GM18867 (cell line): ENCODE data around the gene BHMT2.

Source experiments
- ATAC-seq: cut with Tn5 transposase; IDR thresholded peaks from one replicate; pipeline ENCODE4 v1.9.1; 2021; ENCODE audit warnings: mild to moderate bottlenecking, moderate library complexity; ENCODE audit not compliant: unreplicated experiment

The BHMT2 gene

DNA sequence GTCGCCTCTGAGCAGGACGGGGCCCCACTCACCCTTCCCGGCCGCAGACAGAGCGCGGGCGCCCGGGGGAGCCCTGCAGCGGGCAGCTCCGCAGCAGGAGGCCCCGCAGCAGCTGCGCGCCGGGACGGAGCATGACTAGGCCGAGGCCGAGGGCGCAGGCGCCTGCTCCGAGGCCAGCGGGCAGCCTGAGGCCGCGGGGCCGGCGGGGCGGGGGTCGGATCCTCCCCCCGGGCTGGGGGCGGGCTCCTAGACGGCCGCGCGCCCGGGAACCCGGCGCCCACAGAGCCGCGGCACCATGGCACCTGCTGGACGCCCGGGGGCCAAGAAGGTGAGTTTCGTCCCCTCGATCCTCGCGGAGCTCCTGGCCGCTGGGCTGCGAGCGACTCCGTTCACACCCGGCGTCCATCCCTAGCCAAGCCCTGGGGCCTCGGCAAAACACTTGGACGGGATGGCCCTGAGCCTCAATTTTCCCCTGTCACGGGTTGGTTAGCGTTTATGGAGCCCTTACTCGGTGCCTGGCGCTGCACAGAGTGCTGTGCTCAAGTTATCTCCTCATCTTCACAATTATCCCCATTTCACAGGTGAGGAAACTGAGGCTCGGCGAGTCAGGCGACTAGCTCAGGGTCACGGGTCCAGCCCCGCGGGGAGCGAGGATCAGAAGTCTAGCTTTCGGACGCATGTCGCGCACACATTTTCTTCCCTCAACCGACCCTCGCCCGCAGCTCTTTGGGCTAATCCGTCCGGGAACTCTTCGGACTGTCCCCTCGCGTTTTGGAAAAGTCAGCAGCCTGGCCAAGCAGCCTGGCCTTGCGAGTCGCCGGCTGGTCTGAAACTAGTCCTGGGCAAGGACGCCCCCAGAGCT, at the start of gene BHMT2, which contains the start of gene DMGDH:
TSS of gene BHMT2 (plus strand) at position 280 of the 862 bp plus-strand sequence. CDS start at position 296, 16 bp downstream.
TSS of gene DMGDH (minus strand) at position 187 of the 862 bp plus-strand sequence. CDS start at position 133, 54 bp downstream.
- ATAC-seq = no peak

DNA sequence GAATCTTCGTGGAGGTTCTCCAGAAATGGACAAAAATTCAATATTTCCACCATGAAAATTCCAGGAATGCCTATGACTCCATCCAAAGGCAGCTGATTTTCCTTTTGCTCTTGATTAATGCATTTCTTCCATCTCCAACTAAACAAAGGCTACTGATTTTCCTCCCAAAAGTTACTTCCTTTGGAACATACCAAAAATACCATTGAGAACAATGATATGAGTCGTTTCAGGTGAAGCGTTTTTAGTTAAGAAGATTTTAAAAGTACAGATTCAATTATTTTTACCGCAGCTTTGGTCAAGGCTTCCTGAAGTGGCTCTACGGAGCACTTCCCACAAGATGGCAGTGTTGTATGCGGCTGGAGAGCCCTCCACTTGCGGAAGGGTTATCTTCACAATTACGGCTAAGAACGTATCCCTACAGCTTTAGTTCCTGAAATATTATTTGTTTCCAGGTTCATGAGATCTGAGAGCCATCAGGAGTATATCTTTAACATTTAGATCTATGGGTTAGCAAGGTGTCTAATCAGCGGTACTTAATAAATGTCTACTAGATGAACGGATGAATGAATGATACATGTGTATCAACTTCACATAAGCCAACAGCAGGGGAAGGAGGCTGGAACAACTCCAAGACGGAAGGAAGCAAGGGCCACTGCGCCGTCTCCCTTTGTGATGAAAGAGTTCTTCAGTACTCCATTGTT, 48.6 kb upstream of the BHMT2 start:
- ATAC-seq = peak; percentile 53

GRCh38 chr5:79021753-79022152, 47.8 kb upstream of the BHMT2 start:
- no peak for ATAC-seq

DNA sequence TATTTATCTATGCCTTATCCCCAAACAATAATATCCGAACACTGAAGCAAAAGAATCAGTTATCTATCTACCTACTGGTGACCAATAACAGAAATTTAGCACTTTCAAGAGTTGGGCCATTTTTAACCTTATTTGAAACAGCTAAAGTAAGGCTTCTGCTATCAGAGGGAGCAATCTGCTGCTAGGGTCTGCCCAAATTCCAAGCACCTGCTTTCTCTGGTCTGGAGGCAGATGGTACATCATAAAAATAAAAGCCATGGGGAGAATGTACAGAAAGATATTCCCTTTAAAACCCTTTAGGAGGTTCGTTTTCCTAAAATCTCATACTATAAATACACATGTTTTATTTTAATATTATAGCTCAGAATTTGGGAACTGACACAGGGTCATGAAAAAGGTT, 46.8 kb upstream of the BHMT2 start:
- ATAC-seq = no peak

DNA sequence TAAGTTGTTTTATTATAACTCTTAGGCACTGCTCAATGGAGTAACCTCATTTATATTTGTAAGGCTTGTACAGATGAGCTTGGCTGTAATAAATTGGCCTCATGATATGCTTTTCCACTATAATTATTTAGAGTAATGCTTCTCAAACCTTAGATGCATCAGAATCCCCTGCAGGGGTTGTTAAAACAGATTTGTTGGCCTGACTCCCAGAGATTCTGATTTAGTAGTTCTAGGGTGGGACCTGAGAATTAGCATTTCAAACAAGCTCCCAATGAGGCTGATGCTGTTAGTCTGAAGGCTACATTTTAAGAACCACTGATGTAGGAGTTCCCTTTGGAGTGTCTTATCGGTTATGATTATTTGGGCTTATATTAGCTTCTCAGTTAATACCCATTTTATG, 46.2 kb upstream of the BHMT2 start:
- no peak for ATAC-seq

DNA sequence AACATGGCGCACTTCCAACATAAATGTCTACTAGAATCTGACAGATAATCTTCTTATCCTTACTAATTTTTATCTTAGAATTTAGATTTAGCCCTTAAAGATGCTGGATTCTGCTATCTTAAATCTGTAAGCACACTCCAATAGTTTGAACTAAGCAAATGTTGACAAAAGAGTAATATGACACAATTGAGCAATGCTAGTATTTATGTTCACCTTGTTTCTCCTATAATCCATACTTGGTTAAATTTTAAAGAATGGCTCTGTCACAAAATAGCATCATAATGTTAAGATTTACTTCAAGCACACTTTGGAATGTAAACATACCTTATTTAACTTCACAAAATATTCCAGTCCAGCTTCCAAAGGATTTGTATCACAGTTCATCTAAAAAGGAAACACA, 45.6 kb upstream of the BHMT2 start:
- ATAC-seq = no peak

DNA sequence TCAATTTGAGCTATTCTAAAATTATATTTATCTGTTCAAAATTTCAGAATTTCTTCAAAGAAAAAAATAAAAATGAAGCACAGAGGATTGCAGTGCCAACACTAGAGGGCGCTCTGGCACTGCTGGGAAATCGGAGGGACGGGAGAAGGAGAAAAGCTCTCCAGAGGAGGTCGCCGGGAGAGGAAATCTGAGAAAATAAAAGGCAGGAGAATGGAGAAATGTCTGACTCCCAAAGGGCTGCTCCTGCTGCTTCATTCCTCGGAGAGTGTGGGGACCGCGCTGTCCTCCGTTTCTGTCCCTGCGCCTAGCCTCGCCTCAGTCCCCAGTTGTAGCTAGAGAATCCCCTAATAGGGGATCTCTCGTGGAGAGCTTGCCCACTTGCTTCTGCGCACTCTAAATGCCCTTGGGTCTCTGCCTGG, 44.5 kb upstream of the BHMT2 start:
- ATAC-seq = no peak

DNA sequence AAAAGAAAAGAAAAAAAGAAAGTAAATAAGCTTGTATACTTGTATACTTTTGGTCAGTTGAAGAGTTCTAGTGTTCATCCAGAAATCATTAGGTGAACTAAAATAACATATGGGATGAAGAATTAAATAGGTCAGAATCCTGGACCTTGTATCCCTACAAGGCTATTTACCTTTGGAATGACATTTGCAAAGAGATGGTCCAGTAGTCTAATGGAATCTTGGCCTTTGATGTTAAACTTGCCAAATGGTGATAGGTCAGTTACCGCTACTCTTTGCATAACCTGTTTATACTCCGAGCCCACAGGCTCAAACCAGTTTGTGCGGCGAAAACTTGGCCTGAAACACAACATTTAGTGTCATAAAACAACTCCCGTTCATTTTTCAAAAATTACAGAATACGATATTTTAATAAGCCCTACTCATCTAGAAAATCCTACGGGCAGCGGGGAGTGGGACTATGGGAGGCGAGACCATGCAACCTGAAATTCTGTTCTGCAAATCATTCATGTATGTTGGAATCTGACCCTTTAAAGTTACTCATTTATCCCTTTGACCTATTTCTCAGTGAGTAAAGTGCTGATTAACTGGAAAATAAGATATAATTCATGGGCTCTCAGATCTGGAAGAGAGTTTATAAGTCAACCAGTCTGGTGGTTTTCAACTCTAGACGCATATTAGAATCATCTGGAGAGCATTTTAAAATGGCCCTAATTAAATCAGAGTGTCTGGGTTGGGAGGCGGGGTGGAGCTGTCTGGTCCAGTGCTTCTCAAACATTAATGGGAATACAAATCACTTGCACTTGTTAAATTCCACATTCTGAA, 38.7 kb upstream of the BHMT2 start:
- ATAC-seq = no peak

- ATAC-seq = no peak
These were observed 38.1 kb upstream of the BHMT2 start for GRCh38 chr5:79031485-79031867.

GRCh38 chr5:79032031-79032695, 37.4 kb upstream of the BHMT2 start:
- no peak for ATAC-seq

DNA sequence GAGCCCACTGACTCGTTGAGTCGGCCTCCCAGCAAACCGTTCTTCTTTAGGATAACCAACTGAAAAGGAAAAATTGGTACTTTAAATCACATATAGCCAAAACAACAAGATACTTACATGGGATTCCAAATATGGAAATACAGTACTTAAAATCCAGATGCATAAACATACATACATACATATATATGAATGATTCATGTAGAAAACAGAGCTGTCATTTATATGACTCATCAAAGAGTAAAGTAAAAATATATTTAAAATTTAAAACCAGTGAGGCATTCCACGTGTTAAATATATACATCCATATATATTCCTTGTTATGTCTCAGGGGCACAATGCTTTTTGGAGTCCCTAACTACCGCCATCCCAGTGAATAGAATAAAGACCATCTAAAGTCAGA, 36.8 kb upstream of the BHMT2 start:
- ATAC-seq = no peak

GRCh38 chr5:79035237-79035636, 34.3 kb upstream of the BHMT2 start:
- no peak for ATAC-seq

DNA sequence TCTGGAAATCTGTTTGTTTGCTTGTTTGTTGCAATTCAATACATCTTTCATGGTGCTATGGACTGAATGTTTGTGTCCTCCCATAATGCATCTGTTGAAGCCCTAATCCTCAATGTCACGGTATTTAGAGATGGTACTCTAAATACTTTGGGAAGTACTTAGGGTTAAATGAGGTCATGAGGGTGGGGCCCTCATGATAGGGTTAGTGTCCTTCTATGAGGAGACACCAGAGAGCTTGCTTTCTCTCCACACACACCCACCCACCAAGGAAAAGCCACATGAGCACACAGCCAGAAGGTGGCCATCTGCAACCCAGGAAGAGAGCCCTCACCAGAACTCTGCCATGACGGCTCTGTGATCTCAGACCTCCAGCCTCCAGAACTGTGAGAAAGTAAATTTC, 32.8 kb upstream of the BHMT2 start:
- no peak for ATAC-seq

DNA sequence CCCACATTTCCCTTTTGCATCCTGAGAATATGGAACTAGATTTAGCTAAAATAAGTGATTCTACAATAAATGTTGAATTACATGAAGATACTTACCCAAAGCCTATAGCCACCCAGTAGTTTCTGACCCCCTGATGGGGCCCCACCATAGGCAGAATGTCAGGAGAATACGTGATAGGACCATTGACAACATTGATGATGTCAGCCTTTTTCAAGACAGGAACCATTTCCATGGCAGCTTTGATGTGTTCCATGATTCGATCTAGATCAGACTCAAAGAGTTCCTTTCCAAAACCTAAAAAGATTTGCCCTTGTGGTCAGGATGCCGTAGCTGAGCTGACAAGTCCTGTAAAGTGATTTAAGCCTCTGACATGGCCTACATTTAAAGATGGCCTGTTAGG, 27.4 kb upstream of the BHMT2 start:
- ATAC-seq = no peak

GRCh38 chr5:79047199-79047598, 22.4 kb upstream of the BHMT2 start:
- ATAC-seq = no peak

- no peak for ATAC-seq
These were observed 21.1 kb upstream of the BHMT2 start for GRCh38 chr5:79048437-79048836.

- ATAC-seq = no peak
These were observed 19.1 kb upstream of the BHMT2 start for GRCh38 chr5:79050498-79050897.

GRCh38 chr5:79053321-79053720, 16.2 kb upstream of the BHMT2 start:
- no peak for ATAC-seq

DNA sequence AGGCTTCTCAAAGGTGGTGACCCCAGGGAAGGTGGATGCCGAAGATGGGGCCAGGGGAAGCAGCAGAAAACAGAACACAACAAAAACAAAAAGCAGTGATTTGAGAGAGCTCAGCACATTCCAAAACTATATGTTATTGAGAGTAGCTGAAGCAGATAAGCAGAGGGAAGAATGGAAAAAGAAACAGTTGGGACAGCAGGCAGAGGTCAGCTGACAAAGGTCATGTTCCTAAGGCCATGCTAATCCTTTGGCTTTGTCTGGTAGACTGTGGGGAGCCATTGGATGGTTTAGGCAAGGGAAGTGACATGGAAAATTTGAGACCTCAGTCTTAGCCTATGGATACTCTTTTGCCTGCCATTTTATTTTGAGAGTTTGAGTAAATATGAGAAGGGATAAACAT, 14.6 kb upstream of the BHMT2 start:
- ATAC-seq = no peak

GRCh38 chr5:79056847-79057246, 12.7 kb upstream of the BHMT2 start:
- ATAC-seq = no peak

DNA sequence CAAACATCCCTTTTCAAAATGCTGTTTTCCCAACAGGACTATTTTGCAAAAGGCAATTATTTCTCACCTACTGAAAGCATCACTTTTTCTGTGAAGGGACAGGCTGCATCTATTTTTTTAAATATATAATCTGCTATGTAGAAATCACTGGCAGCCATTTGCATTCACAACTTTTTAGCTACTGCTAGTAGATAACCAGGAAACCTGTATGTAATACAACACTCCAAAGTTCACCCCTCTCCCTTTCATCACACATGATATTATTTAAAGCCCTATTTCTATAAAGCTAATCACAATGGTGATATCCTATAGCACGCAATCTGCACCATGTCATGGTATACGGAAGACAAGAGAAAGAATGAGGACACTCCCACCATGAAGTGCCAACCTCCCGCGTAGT, 9.9 kb upstream of the BHMT2 start:
- no peak for ATAC-seq
